ENCODE results near the gene TBC1D20.

The TBC1D20 gene

DNA sequence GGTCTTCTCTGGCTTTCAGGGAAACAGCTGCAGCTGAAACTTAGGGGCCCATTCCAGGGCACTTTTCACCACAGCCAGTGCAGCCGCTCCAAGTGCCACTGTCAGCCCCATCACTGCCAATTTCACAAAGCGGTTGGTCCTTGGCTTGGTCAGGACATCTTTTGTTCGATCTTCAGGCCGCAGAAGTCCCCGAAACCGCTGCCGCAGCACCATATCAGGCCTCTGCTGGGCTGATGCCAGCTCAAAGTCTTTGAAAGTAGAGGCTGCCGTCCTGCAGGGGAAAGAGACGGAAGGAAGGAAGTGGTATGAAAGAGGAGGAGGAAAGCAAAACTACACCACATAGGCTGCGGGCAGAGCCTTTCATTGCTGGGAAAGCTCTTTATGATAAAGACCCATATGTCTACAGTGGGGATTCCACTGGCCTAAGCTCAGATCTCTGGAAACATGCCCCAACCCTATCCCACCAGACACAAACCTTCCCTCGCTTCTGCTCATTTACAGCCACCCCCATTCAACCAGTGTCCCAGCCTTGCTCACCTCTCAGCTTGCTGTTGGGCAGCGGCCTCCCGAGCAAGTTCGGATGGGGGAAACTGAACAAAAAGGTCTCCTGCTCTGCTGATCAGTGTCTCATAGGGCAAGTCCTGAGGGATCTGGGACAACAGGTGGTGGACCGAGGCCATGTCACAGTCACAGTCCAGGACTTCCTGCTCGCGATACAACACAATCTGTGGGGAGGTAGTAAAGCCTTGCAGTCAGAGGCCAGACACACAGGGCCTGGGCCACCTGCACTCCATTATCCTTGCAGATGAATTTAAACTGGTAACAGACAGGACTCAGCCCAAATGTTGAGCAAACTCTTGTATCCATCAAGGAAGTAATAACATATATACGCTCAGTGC lies 23.5 kb downstream of the TBC1D20 start:
- no peak for DNase-seq (ENCODE audit: low read depth, low spot score)

DNA sequence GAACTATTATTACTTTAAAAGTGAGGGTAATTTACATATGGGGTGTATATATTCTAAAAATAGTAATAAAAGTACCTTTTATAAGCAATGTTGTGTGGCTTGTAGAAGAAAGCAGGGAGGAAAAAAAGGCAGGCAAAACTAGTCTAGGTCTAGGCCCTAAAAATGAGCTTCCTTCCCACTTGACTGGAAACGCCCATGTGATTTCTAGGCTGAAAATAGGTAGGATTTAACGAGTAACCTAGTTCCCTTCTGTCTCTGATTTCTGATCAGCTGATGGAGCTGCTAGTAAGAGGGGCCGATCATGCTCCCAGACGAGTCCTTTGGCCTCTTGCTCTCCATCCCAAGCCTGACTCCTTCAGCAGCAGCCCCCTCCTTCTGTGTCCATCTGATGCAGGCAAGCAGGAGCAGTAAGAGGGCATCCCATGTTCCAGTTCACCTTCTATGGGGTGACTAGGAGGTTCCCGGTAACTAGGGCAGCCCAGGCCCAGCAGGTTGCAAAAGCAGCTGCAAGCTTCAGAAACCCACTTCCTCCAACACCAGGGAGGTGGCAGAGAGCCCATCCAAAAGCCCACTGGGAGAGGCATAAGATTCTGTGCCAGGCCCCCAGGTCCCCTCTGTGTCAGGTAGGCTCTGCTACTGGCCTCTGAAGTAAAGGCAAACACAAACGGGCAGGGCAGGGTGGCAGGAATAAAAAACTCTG lies 24.4 kb downstream of the TBC1D20 start:
- DNase-seq (ENCODE audit: low read depth, low spot score), result no peak

DNA sequence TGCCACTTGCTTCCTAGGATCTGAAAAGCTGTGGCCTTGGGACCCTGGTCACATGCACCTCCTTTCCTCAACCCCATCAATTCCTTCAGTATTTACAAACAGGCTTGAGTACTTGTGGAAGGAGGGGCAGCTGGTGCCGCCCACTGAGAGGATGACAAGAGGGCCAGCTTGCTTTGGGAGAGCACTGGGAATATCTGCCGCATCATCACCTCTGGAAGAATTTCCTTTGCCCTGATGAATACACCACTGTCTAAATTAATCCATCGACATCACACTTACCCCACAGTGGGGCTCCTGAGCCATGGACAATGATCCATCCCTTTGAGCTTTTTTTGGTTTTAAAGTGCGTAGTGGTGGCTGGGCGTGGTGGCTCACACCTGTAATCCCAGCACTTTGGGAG lies 25.9 kb downstream of the TBC1D20 start:
- DNase-seq (ENCODE audit: low read depth, low spot score), result no peak

DNA sequence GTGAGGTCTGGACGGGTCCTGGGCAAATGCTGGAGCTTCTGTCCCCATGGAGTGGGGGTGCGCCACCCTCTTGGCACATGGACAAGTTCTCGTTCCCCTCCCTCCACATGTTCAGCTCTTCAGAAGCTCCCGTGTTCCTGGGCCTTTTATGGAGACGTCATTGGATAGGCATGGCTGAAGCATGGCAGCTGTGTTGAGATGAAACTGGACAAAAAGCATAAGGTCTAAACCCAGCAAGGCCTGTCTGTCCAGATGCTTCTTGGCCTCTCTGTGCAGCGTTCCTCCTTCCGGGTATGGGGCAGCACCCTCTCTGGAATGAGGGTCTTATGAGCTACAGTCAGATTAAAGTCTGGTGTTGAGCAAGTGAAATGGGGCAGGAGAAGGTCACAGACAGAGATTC lies 26.8 kb downstream of the TBC1D20 start:
- DNase-seq (ENCODE audit: low read depth, low spot score), result no peak

DNA sequence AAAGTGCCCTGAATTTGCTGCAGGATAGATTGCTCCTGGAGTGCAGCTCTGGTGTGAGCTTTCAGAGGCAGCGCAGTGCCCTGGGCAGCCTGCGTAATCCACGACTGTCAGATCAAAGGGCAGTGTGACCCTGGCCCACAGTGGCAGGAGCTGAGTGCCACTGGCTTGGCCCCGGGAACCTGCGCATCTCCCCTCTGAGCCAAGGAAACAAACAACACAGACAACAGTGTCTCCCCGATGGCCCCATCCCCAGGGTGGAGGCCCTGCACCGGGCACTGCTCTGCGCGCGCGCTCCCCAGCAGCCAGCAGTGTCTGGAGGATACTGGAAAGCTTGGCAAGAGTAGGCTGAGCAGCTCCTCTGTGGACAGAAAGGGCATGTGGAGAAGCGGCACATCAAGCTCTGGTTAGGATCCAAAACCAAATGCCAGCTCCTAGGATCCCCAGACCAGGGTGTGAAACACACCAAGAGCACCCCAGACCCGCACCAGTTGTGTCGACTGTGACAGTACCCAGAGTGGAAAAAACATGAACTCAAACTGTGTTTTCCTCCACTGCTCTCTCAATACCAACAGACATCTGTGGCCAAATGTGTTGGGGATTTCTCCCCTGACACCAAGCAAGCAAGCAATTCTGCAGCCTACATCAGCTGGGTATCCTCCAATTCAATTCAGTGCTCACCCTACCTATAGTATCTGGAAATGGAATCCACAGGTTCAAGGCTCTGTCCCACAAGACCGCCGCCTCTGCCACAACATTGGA lies 27.5 kb downstream of the TBC1D20 start:
- no peak for DNase-seq (ENCODE audit: low read depth, low spot score)

DNA sequence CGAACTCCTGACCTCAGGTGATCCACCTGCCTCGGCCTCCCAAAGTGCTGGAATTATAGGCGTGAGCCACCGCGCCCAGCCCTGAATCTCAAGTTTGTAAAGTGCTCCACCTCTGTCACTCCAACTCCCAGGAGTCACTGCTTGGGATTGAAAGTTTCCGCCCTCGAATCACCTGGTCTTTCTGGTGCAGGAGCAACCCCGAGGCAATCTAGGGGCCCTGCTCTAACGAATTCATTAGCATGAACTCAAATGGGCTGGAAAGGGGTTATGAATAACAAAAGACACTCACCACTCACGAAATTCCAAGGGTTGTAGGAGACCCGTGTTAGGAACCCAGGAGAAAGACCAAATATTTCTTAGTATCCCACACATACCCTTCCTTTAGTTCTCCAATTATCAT lies 28.1 kb downstream of the TBC1D20 start:
- DNase-seq (ENCODE audit: low read depth, low spot score), result peak; percentile 81

DNA sequence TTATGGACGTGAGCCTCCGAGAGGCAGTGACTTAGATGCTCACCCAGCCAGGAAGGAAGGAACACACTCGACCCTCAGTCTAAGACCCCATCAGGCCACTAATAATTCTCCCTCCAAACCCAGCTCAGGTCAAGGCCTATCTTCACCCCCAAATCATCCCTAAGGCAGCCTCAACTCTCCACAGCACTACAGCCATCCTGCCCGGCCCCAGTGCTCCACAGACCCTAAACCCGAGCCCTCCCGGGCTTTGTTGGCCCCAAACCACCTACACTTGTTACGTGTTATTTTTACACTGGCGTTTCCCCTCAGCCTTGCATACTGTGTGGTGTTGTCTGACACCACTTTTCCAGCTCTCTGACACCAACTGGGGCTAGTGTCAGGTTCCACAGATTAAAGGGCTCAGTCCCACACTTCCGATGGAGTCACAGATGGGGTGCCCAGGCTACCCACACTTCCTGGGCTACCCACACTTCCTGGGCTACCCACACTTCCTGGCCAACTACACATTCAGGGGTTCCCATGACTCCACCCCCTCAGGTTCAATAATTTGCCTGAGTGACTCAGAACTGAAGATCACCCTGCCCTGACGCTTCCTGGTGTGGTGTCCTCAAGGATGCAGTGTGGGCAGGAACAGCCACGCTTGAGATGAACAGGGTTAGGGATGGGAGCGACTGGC lies 28.9 kb downstream of the TBC1D20 start:
- no peak for DNase-seq (ENCODE audit: low read depth, low spot score)

DNA sequence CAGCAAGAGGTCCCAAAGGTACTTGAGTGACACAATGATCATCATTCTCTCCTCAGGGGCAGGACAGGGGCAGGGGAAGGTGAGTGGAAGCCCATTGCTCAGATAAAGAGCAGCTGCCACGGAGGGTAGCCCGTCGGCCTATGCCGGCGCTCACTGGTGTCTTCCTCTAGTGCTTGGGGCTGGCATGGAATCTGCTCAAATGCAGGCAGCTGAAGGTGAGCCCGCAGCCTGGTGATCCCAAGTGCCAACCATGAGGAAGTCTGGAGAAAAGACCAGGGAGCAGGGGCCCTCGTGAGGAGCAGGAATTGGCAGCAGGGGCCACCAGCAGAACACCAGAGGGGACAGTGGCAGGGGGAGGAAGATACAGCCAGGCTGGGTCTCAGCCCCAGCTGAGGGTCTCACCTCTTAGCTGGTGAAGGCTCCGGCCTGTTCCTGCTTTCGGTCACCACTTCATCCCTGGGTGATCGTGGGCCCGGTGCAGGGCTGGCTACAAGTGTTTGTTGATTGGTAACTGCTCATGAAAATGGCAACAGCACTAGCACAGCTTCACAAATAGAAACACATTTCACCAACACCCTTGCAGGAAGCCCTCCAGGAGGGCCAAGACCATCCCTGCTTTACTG lies 29.5 kb downstream of the TBC1D20 start:
- no peak for DNase-seq (ENCODE audit: low read depth, low spot score)

DNA sequence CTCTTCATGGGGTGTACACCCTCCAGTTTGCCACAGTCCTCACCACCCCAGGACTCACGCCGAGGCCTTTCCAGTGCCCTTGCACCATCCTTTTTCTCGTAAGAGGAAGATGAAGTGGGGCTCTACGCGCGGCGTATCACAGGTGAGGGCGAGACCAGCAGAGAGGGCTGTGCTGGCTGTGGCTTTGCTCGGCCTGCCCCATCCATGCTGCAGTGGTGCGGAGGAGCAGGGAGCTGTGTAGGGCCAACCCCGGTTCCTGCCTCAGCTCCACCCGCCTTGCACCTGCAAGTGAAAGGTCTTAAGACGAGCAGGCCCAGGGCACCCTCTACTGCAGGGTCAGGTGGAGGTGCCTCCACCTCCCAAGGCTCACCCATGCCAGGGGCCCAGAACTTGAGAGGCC lies 30.1 kb downstream of the TBC1D20 start:
- no peak for DNase-seq (ENCODE audit: low read depth, low spot score)

DNA sequence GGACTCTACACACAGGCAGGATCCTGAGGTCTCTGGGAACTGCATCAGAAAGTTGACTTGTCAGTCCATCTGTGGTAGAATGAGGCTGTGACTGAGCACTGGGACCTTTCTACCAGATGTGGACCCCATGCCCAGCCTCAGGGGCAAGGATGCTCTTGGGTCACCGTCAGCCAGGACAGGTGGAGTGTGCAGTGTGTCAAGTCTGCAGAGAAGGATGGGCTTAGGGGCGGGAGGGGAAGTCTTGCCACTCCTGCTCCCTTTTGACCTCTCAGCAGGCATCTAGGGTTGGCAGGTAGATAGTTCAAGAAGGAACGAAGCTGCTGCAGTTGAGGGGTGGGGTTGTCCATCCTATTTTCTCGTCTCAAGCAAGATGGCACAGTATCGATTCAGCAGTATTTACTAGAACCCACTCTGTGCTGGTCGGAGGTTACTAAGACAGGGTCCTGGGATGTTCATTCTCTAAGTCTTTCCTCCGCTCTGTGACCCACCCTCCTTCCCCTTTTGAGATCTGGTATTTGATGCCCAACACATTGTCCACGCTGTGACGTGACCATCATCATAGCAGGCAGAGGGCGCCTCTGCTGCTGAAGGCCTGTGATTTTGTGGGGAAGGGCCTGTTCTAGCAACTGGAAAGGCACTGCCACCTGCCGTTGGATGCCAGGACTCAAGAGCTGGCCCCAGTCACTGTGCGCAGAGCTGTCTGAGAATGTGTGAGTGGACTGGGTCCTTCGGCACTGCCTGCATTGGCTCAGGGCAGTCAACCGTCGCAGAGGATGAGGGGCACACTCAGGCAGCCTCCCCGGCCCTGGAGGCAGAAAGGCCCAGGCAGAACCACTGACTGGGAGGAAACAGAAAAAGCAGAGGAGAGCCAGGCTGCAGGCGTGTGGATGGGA lies 31.1 kb downstream of the TBC1D20 start:
- DNase-seq (ENCODE audit: low read depth, low spot score), result peak; percentile 30

DNA sequence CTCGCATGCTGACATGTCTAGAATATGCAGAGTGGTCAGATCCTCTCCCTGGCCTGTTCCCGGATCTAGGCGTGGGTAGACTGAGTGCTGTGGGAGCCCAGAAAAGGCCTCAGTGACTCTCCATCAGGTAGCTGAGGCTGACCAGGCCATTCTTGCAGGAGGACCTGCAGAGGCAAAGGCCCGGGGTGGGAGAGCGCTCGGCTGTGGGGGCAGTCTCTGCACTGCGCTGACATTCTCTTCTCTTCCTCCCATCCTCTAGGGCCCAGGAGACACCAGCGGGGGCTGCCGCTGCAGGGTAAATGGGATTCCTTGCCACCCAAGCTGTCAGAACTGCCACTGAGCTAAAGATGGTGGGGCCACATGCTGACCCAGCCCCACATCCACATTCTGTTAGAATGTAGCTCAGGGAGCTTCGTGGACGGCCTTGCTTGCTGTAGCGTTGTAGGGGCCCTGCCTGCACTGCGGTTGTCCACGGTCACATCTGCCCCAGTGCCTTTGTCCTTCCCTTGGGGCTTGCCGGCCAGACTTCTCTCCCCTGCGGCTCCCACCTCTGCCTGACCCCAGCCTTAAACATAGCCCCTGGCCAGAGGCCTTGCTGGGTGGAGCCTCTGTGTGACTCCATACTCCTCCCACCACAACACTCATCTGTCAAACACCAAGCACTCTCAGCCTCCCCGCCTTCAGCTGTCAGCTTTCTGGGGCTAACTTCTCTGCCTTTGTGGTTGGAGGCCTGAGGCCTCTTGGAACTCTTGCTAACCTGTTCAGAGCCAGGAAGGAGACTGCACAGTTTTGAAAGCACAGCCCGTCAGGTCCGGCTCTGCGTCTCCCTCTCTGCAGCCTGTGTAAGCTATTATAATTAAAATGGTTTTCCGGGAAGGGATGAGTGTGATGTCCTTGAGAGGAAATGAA lies 32.0 kb downstream of the TBC1D20 start:
- no peak for DNase-seq (ENCODE audit: low read depth, low spot score)

DNA sequence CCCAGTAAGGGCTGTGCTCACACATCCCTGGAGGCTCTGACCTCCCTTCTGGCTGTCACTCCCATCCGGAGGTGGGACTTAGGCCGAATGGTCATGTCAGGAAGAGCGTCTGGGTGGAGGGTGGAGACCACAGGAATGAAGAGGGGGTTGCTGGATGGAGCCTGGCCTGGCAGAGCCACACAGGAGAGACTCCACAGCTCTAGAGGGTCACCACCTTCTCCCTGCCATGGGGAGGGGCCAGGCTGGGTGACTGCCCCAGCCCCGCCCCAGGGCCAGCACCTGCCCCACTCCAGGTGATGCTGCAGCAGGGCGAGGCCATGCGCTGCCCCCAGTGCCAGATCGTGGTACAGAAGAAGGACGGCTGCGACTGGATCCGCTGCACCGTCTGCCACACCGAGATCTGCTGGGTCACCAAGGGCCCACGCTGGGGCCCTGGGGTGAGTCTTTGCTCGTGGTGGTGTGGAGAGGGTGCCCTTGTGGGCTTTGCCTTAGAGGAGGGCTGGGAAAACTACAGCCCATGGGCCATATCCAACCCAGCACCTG lies 33.6 kb downstream of the TBC1D20 start:
- no peak for DNase-seq (ENCODE audit: low read depth, low spot score)

DNA sequence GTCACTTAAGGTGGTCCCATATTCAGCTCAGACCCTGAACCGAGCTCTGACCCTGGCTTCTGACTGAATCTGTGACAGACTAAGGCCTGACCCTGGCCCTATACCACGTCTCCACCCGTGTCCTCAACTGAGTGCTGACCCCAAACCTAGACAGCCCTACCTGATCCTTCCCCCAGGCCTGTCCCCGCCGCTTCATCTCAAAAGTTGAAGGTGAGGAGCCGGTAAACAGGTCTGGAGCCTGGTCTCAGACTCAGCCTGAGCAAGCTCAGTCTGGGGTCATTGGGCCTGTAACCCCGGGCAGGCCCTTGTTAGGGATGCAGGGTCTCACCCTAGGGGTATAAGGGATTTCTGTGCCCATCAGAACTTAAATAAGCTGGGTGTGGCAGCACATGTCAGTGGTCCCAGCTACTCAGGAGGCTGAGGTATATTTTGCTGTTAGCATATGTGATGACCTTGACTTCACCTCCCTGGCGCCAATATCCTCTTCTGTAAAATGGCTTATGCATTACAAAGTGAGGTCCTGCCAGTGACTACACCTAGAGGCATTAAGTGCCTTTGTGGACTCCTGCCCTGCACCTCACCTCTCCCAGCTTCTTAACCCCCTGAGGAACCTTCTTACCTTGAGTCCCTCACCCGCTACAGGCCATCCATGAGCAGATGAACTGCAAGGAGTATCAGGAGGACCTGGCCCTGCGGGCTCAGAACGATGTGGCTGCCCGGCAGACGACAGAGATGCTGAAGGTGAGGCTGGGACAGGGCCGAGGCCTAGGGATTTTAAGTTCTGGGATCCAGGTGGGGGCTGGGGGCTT lies 34.3 kb downstream of the TBC1D20 start:
- DNase-seq (ENCODE audit: low read depth, low spot score), result no peak

DNA sequence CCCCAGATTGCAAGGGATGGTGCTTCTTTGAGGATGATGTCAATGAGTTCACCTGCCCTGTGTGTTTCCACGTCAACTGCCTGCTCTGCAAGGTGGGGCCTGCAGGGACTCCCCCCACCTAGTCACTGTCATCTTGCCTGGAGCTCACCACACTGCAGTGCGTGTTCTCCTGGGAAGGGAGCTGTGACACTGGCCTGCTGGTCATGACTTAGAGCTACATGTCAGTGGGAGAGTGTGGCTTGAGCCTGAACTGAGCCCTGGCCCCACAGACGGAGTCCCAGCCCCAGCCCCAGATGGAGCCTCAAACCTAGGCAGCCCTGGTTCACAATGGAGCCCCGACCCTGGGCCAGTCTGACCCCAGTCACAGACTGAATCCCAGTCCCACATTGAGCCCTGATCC lies 34.9 kb downstream of the TBC1D20 start:
- DNase-seq (ENCODE audit: low read depth, low spot score), result no peak

DNA sequence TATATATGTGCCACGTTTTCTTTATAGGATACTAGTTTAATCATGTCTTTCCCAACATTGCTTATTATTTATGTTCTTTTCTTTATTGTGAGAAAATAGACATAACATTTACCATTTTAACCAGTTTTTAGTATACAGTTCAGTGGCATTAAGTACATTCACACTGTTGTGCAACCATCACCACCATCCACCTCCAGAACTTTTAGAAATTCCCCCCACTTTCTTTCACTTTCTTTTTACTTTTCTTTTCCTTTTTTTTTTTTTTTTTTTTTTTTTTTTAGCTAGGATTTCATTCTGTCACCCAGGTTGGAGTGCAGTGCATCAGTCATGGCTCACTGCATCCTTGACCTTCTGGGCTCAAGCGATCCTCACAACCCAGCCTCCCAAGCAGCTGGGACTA lies 35.8 kb downstream of the TBC1D20 start:
- DNase-seq (ENCODE audit: low read depth, low spot score), result no peak

DNA sequence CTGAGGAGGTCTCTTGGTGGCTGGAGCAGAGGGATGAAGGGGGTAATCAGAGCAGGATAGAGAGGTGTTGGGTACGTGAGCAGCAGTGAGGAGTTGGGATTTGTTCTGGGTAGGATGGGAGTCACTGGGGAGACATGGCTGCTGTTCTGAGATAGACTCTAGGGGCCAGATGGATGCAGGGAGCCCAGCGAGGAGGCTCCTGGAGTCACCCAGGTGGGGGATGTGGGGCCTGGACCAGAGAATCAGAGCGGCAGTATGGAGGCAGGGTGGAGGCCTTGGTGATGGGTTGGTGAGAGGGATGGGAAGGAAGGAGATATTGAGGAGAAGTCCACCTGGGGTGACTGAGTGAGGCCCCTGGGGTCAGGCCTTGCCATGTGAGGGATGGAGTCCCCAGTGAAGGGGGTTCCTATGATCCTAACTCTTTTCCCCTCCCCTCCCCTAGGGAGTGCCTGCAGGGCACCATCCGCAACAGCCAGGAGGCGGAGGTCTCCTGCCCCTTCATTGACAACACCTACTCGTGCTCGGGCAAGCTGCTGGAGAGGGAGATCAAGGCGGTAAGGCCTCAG lies 40.6 kb downstream of the TBC1D20 start:
- DNase-seq (ENCODE audit: low read depth, low spot score), result no peak

DNA sequence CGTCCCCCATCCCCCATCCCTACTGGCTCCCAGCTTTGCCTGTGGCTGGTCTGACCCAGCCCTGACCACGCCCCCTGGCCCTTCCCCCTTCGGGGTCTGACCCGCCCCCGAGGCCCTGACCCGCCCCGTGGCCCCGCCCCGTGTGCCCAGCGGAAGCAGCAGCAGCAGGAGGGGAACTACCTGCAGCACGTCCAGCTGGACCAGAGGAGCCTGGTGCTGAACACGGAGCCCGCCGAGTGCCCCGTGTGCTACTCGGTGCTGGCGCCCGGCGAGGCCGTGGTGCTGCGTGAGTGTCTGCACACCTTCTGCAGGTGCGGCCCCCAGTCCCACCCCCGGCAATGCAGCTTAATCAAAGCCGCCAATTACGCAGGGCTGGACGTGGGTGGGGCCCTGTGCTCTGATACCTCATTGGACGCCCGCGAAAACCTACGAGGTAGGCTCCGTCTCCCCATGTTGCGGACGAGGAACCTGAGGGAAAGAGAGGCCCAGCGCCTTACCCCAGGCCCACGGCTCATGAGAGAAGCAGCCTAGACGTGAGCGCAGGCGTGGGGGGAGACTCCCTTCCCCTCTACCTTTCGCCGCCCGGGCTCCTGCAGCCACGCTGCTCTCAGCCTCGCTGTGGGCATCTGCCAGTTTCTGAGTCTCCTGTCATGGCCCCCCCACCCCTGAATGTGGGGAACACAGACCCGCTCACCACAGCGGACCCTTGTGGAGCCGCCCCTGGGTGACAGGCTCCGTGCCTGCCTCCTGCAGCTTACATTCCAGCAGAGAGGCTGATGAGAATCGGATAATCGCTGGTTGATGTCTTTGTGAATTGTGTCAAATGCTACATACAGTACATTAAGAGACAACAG lies 41.4 kb downstream of the TBC1D20 start:
- DNase-seq (ENCODE audit: low read depth, low spot score), result no peak

Data from iPS DF 19.7 (cell line).